ENCODE results near the gene CX3CL1. TPM values are rescaled to one million over a fixed set of nuclear protein-coding genes. Genes with fewer than 3 reads are reported as not detected.

The CX3CL1 gene
- total RNA-seq, 1 experiment from 2014 or later = 1.7 TPM

DNA sequence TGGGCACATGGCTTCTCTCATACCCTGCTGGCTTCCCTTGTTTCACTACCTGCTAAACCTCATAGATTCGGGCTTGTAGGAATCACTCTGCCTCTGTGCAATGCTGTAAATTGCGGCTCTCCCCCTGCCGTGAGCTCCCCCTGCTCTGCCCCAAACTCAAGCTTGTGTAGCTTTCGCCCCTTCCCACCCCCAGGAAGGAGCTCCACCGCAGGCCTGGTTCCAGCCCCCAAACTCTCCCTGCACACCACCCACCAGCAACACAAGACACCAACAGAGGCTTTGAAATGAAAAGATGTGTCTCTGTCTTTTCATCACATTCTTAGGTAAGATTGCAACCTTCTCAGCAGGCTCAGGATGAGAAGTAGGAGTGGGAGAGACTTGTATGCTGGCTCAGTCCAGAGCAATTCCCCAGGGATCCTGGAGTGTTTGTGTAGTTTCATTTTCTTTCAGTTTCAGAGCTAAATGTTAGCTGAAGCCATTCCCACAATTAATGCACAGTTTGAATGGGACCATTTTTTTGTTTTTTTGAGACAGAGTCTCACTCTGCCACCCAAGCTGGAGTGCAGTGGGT, 14.2 kb downstream of the CX3CL1 start:
- Histone ChIP-seq H3K14ac (ENCODE audit: insufficient read depth, low read length) (no peak overlapping the region), H4K20me1 (ENCODE audit: control insufficient read depth, insufficient read depth, insufficient read length) (no peaks in the 10 kb centered on the region), H3K79me1 (ENCODE audit: insufficient read depth, low read depth, low read length, poor library complexity, severe bottlenecking) (no peaks in the 10 kb centered on the region), H2BK12ac (ENCODE audit: insufficient read length, low read depth, low read length) (no peak overlapping the region), H3K79me2 (ENCODE audit: insufficient read depth, low read length) (no peaks in the 10 kb centered on the region), H3K23ac (ENCODE audit: insufficient read length, low read depth, low read length) (no peak overlapping the region), H2BK15ac (ENCODE audit: low read depth, low read length) (no peak overlapping the region), H3K4me1 (ENCODE audit: insufficient read depth, low read length) (0 out of 2 replicates have a peak, but pooled peaks cover 2% of the 10 kb centered on the region), H3K4ac (ENCODE audit: low read depth, low read length) (no peak overlapping the region), H3K18ac (ENCODE audit: insufficient read length, low read depth, low read length) (no peak overlapping the region), H2BK120ac (ENCODE audit: low read depth, low read length, poor library complexity, severe bottlenecking) (no peak overlapping the region), H3T11ph (ENCODE audit: low read length) (no peak overlapping the region), H2AK5ac (ENCODE audit: insufficient read length, low read length) (no peak overlapping the region), H4K91ac (ENCODE audit: insufficient read length, low read depth, low read length) (no peak overlapping the region), H3K23me2 (ENCODE audit: insufficient read length, low read depth, low read length, poor library complexity, severe bottlenecking) (no peaks in the 10 kb centered on the region), H3K56ac (ENCODE audit: insufficient read length, low read depth, low read length) (no peak overlapping the region), H4K8ac (replicated peaks; ENCODE audit: insufficient read length, low read depth, low read length) (no peak overlapping the region), H3K4me2 (ENCODE audit: insufficient read depth, insufficient read length, low read length) (no peak overlapping the region), H3K27ac (ENCODE audit: insufficient read length, low read depth, low read length) (no peak overlapping the region), H2AFZ (ENCODE audit: low read length) (no peak overlapping the region), H4K5ac (ENCODE audit: insufficient read length, low read depth, low read length) (no peak overlapping the region), H3K27me3 (ENCODE audit: insufficient read depth, low read length) (no peaks in the 10 kb centered on the region), H2BK20ac (ENCODE audit: low read depth, low read length, poor library complexity, severe bottlenecking) (no peak overlapping the region), H3K9ac (ENCODE audit: extremely low read depth, insufficient read length, low read length) (no peak overlapping the region), H2BK5ac (ENCODE audit: insufficient read length, low read length) (no peak overlapping the region), H3K9me3 (ENCODE audit: control insufficient read depth, low read depth, low read length) (no peaks in the 10 kb centered on the region)
- no peak for DNase-seq
- TF ChIP-seq CTCF (conservative IDR thresholded peaks at IDR 0.05) = no peak
- H3K4me1 Mint-ChIP-seq = peaks cover 5 to 18% of the 10 kb centered on the region in 2 experiments
- H3K4me3 Mint-ChIP-seq = no peak overlapping the region
- no CpG with 5 or more reads among the region's 5 CpGs for WGBS (ENCODE audit: extremely low coverage, insufficient read length, low lambda C conversion rate)
- peak overlapping the region in 2 of 3 experiments; percentile 46 to 76; a peak in 2 of 7 replicates for H3K27ac Mint-ChIP-seq
- peaks cover 6% of the 10 kb centered on the region for H3K27me3 Mint-ChIP-seq (ENCODE audit: low read depth)
- H3K9me3 Mint-ChIP-seq = peaks cover 2 to 5% of the 10 kb centered on the region in 2 experiments; a peak in 2 of 5 replicates
- H3K36me3 Mint-ChIP-seq (ENCODE audit: insufficient read depth in 1 of 3, low read depth in 3 of 3) = no peaks in the 10 kb centered on the region

Data from H9 (cell line).